A673 (cell line): Measurements from ENCODE around the gene PSMG4. TPM values are rescaled to one million over a fixed set of nuclear protein-coding genes. Genes with fewer than 3 reads are reported as not detected.

Source experiments
- BruUV-seq: library from RNA; stranded (reverse); fragments of 400-500 nt; replicated peaks from 2 replicates; lab custom pipeline; 2021; lab: Mats Ljungman, UMichigan
- CTCF ChIA-PET: fragments of 300-600 bp; sonication (Branson Sonifier 250); formaldehyde crosslinking; loops from one replicate; lab custom pipeline; 2022; ENCODE audit warnings: antibody characterized with exemption; lab: Charles Lee
- POLR2A ChIA-PET: fragments of 300-600 bp; sonication (Branson Sonifier 250); formaldehyde crosslinking; loops from one replicate; lab custom pipeline; 2022; ENCODE audit warnings: antibody characterized with exemption; ENCODE audit not compliant: low non-redundant PET; lab: Charles Lee
- DNase-seq: peaks from one replicate; pipeline ENCODE4 v3.0.0-alpha.2; 2015; ENCODE audit warnings: low spot score
- H3K27ac ChIP-seq: fragments of 200-600 bp; sonication (generic); 2 replicates; pipeline ENCODE4 v1.5.1; 2016; ENCODE audit warnings: mixed run types, low read depth, mild to moderate bottlenecking, mixed read lengths, antibody characterized with exemption, low read length; ENCODE audit not compliant: poor library complexity, severe bottlenecking
- H3K27me3 ChIP-seq: fragments of 200-600 bp; sonication (generic); replicated peaks from 2 replicates; pipeline ENCODE4 v1.6.1; 2017; ENCODE audit warnings: mixed run types, low read depth, mild to moderate bottlenecking, mixed read lengths, antibody characterized with exemption, low read length; ENCODE audit not compliant: insufficient read depth, poor library complexity
- H3K36me3 ChIP-seq: fragments of 200-600 bp; sonication (generic); 2 replicates; pipeline ENCODE4 v1.6.1; 2016; ENCODE audit warnings: mixed run types, mild to moderate bottlenecking, mixed read lengths, antibody characterized with exemption, low read length; ENCODE audit not compliant: insufficient read depth, poor library complexity, severe bottlenecking
- H3K4me1 ChIP-seq: fragments of 200-600 bp; sonication (generic); 2 replicates; pipeline ENCODE4 v1.6.1; 2017; ENCODE audit warnings: mixed run types, mild to moderate bottlenecking, mixed read lengths, antibody characterized with exemption, low read length; ENCODE audit not compliant: insufficient read depth, poor library complexity, severe bottlenecking
- H3K4me3 ChIP-seq: fragments of 200-600 bp; sonication (generic); 2 replicates; pipeline ENCODE4 v1.5.1; 2016; ENCODE audit warnings: low read depth, mixed run types, mild to moderate bottlenecking, mixed read lengths, low read length; ENCODE audit not compliant: poor library complexity, severe bottlenecking
- H3K9me3 ChIP-seq: fragments of 200-600 bp; sonication (generic); 2 replicates; pipeline ENCODE4 v1.6.1; 2016; ENCODE audit warnings: mixed run types, low read depth, mild to moderate bottlenecking, mixed read lengths, antibody characterized with exemption, low read length; ENCODE audit not compliant: poor library complexity, severe bottlenecking
- EZH2 ChIP-seq: fragments of 200-600 bp; sonication (generic); IDR thresholded peaks from 2 replicates; pipeline ENCODE4 v1.6.1; 2017; ENCODE audit warnings: borderline replicate concordance, low read depth, mild to moderate bottlenecking, mixed read lengths, antibody characterized with exemption, low read length; ENCODE audit not compliant: poor library complexity, severe bottlenecking
- intact Hi-C: fragments of 100-400 bp; cut with micrococcal nuclease; formaldehyde crosslinking; loops from one replicate; pipeline ENCODE4 v1.10.0; 2022; ENCODE audit not compliant: unreplicated experiment
- total RNA-seq: library from RNA; stranded (reverse); gene quantifications from 2 replicates; pipeline ENCODE4 v1.2.3, GENCODE V29; 2021
- TF ChIP-seq, protein P1 (sequence below): fragments of 300-800, 200-600 bp; sonication (generic); conservative IDR thresholded peaks from 2 replicates; pipeline ENCODE4 v1.5.1; 2017; ENCODE audit warnings: low read depth, mild to moderate bottlenecking, antibody characterized with exemption, low read length, moderate library complexity, mixed read lengths

PSMG4 gene
- total RNA-seq, 1 experiment from 2014 or later = 34.4 TPM

DNA sequence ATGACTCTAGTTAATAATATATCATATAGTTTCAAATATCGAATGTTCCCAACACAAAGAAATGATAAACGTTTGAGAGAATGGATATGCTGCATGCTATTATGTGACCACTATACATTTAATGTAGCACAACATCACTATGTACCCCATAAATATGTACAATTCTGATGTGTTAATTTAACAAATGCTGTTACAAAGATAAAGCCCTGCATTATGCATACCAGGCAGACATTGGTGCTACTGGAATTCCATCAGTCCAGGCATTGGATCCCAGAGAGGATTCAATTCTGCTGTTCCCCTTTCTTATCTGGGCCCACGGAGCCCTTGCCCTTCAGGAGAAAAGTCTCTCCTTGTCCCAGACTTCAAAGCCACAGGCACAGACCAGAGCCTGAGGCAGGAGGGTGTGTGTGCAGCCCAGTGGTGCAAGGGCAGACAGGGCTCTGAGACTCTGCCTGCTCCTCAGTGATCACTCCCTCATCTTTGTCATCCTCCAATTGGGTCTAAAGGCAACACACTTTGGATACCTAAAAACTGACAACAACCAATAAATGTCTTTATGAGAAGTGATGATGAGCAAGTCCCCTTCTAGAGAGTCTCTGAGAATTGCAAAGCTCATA, 45.2 kb downstream of the PSMG4 start:
- POLR2A ChIA-PET = no interaction called here
- no TSS peak for BruUV-seq

DNA sequence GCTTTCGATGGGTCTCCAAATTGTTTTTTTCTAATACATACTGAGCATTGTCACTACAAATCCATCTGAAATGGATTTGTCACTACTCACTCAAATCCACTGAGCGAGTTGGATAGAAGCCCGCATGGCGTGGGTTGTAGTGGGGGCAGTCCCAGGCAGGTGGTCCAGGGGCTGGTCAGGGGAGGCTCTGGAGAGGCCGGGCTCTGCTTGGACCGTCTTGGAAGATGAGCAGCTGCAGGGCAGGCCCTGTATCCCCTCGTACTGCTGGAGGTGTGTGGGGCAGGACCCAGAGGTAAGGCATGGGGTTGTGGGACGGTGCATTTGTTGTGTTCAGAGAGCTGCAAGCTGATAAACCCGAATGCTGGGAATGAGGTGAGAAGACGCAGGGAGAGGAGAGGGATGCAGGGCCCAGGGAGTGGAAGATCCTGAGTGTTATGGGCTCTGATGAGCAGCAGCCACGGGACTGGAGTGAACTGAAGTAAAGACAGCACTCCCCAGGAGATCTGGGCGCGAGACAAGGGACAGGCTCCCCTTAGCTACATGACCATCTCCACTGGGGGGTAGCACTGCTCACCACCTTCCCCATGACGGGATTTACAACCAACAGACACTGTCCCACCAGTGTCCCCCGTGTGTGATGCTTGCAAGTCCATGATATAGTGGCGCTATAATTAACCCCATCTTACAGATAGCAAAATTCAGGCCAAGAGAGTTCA, 45.9 kb downstream of the PSMG4 start:
- H3K9me3 ChIP-seq = no peaks in the 10 kb centered on the region
- ChIA-PET CTCF (no interaction called here), POLR2A (no interaction called here)
- no peaks in the 10 kb centered on the region for H3K27me3 ChIP-seq
- no peaks in the 10 kb centered on the region for H3K36me3 ChIP-seq
- BruUV-seq = no TSS peak
- H3K4me1 ChIP-seq = no peaks in the 10 kb centered on the region
- H3K4me3 ChIP-seq = no peak overlapping the region
- DNase-seq = no peak
- TF ChIP-seq, protein P1, sequence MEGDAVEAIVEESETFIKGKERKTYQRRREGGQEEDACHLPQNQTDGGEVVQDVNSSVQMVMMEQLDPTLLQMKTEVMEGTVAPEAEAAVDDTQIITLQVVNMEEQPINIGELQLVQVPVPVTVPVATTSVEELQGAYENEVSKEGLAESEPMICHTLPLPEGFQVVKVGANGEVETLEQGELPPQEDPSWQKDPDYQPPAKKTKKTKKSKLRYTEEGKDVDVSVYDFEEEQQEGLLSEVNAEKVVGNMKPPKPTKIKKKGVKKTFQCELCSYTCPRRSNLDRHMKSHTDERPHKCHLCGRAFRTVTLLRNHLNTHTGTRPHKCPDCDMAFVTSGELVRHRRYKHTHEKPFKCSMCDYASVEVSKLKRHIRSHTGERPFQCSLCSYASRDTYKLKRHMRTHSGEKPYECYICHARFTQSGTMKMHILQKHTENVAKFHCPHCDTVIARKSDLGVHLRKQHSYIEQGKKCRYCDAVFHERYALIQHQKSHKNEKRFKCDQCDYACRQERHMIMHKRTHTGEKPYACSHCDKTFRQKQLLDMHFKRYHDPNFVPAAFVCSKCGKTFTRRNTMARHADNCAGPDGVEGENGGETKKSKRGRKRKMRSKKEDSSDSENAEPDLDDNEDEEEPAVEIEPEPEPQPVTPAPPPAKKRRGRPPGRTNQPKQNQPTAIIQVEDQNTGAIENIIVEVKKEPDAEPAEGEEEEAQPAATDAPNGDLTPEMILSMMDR = no peak
- TF ChIP-seq EZH2 = no peak
- intact Hi-C loops = no loop called here
- no peak overlapping the region for H3K27ac ChIP-seq

More for the DNA sequence above, 45.2 kb downstream of the PSMG4 start:
- TF ChIP-seq, protein P1 = no peak
- no peak for TF ChIP-seq EZH2
- Histone ChIP-seq H3K27ac (no peak overlapping the region), H3K9me3 (no peaks in the 10 kb centered on the region), H3K27me3 (no peaks in the 10 kb centered on the region), H3K36me3 (no peaks in the 10 kb centered on the region), H3K4me3 (no peak overlapping the region), H3K4me1 (no peaks in the 10 kb centered on the region)
- no peak for DNase-seq
- intact Hi-C loops = no loop called here
- CTCF ChIA-PET = no interaction called here

DNA sequence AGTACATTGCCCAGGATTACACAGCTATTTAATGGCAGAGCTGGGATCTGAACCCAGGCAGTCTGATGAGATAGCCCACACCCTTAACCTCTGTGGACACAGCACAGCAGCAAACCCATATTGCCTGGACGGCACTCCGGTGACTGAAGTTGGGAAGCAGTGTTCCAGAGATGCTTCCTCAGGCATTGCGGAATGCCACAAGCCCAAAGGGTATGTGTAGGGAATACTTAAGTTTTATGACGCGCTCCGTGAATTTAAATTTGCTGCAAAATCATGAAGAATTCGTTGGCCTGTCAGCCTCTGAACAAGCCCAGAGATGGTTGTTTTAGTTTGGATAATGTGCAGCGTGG, 46.4 kb downstream of the PSMG4 start:
- ChIA-PET CTCF (no interaction called here), POLR2A (no interaction called here)
- intact Hi-C loops = no loop called here
- Histone ChIP-seq H3K27ac (no peak overlapping the region), H3K27me3 (no peaks in the 10 kb centered on the region), H3K9me3 (no peaks in the 10 kb centered on the region), H3K4me3 (no peak overlapping the region), H3K4me1 (no peaks in the 10 kb centered on the region), H3K36me3 (no peaks in the 10 kb centered on the region)
- no TSS peak for BruUV-seq
- DNase-seq = no peak
- TF ChIP-seq, protein P1 = no peak
- TF ChIP-seq EZH2 = no peak
